ENCODE data around the gene GRIK1. TPM values are rescaled to one million over a fixed set of nuclear protein-coding genes. Genes with fewer than 3 reads are reported as not detected.

The GRIK1 gene
- polyA plus RNA-seq, 1 donor from 2014 or later, result 8.7 TPM

GRCh38 chr21:29509121-29509520, 430.7 kb downstream of the GRIK1 start:
- no peaks in the 10 kb centered on the region for H3K9me2 ChIP-seq (ENCODE audit: insufficient read depth, low read length)
- H3K27me3 ChIP-seq (ENCODE audit: insufficient read depth, low read depth, low read length), result no peaks in the 10 kb centered on the region
- H3K36me3 ChIP-seq (ENCODE audit: insufficient read depth, low read length), result no peaks in the 10 kb centered on the region
- H3K27ac ChIP-seq (ENCODE audit: low read length), result peak overlapping the region; percentile 4
- H3K79me2 ChIP-seq (replicated peaks; ENCODE audit: insufficient read depth, low read length), result no peaks in the 10 kb centered on the region
- TF ChIP-seq EP300 (conservative IDR thresholded peaks at IDR 0.05; ENCODE audit: poor library complexity, severe bottlenecking) (no peak), RAD21 (conservative IDR thresholded peaks at IDR 0.05) (no peak), EZH2 (IDR thresholded peaks at IDR 0.05; ENCODE audit: borderline replicate concordance, insufficient read depth, low read length, poor library complexity, severe bottlenecking) (no peak), REST (IDR thresholded peaks at IDR 0.05; ENCODE audit: borderline replicate concordance) (no peak), MXI1 (conservative IDR thresholded peaks at IDR 0.05; ENCODE audit: poor library complexity, severe bottlenecking) (no peak), SMC3 (conservative IDR thresholded peaks at IDR 0.05; ENCODE audit: poor library complexity) (no peak), POLR2AphosphoS5 (IDR thresholded peaks at IDR 0.05) (no peak), TAF1 (IDR thresholded peaks at IDR 0.05; ENCODE audit: low read depth) (no peak)
- TF ChIP-seq, protein P1, sequence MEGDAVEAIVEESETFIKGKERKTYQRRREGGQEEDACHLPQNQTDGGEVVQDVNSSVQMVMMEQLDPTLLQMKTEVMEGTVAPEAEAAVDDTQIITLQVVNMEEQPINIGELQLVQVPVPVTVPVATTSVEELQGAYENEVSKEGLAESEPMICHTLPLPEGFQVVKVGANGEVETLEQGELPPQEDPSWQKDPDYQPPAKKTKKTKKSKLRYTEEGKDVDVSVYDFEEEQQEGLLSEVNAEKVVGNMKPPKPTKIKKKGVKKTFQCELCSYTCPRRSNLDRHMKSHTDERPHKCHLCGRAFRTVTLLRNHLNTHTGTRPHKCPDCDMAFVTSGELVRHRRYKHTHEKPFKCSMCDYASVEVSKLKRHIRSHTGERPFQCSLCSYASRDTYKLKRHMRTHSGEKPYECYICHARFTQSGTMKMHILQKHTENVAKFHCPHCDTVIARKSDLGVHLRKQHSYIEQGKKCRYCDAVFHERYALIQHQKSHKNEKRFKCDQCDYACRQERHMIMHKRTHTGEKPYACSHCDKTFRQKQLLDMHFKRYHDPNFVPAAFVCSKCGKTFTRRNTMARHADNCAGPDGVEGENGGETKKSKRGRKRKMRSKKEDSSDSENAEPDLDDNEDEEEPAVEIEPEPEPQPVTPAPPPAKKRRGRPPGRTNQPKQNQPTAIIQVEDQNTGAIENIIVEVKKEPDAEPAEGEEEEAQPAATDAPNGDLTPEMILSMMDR (IDR thresholded peaks at IDR 0.05; ENCODE audit: poor library complexity, severe bottlenecking), result no peak
- no peak overlapping the region for H2AFZ ChIP-seq (ENCODE audit: low read depth, low read length)
- H3K9ac ChIP-seq (ENCODE audit: low read length), result no peak overlapping the region
- H3K9me3 ChIP-seq (ENCODE audit: low read length), result no peaks in the 10 kb centered on the region
- H4K20me1 ChIP-seq (ENCODE audit: insufficient read depth), result no peaks in the 10 kb centered on the region
- no peak overlapping the region for H3K4me3 ChIP-seq (ENCODE audit: low read length)
- H3F3A ChIP-seq (ENCODE audit: insufficient read depth, low read length, poor library complexity, severe bottlenecking), result no peaks in the 10 kb centered on the region
- no peak overlapping the region for H3K4me2 ChIP-seq (ENCODE audit: low read length)

- no peak overlapping the region for H3K9ac ChIP-seq (ENCODE audit: low read length)
- no peaks in the 10 kb centered on the region for H3K9me2 ChIP-seq (ENCODE audit: insufficient read depth, low read length)
- H3K4me3 ChIP-seq (ENCODE audit: low read length), result peak overlapping the region; percentile 1
- peak overlapping the region; percentile 50 for H3K27ac ChIP-seq (ENCODE audit: low read length)
- no peak overlapping the region for H2AFZ ChIP-seq (ENCODE audit: low read depth, low read length)
- no peaks in the 10 kb centered on the region for H3K9me3 ChIP-seq (ENCODE audit: low read length)
- H3K79me2 ChIP-seq (replicated peaks; ENCODE audit: insufficient read depth, low read length), result no peaks in the 10 kb centered on the region
- TF ChIP-seq TAF1 (IDR thresholded peaks at IDR 0.05; ENCODE audit: low read depth) (no peak), RAD21 (conservative IDR thresholded peaks at IDR 0.05) (no peak), POLR2AphosphoS5 (IDR thresholded peaks at IDR 0.05) (peak; percentile 26), REST (IDR thresholded peaks at IDR 0.05; ENCODE audit: borderline replicate concordance) (no peak), SMC3 (conservative IDR thresholded peaks at IDR 0.05; ENCODE audit: poor library complexity) (no peak), EZH2 (IDR thresholded peaks at IDR 0.05; ENCODE audit: borderline replicate concordance, insufficient read depth, low read length, poor library complexity, severe bottlenecking) (no peak), EP300 (conservative IDR thresholded peaks at IDR 0.05; ENCODE audit: poor library complexity, severe bottlenecking) (peak; percentile 36), MXI1 (conservative IDR thresholded peaks at IDR 0.05; ENCODE audit: poor library complexity, severe bottlenecking) (no peak)
- TF ChIP-seq, protein P1 (IDR thresholded peaks at IDR 0.05; ENCODE audit: poor library complexity, severe bottlenecking), result no peak
- H3K27me3 ChIP-seq (ENCODE audit: insufficient read depth, low read depth, low read length), result no peaks in the 10 kb centered on the region
- H3F3A ChIP-seq (ENCODE audit: insufficient read depth, low read length, poor library complexity, severe bottlenecking), result no peaks in the 10 kb centered on the region
- H4K20me1 ChIP-seq (ENCODE audit: insufficient read depth), result no peaks in the 10 kb centered on the region
- no peaks in the 10 kb centered on the region for H3K36me3 ChIP-seq (ENCODE audit: insufficient read depth, low read length)
- H3K4me2 ChIP-seq (ENCODE audit: low read length), result no peak overlapping the region
These were observed 431.5 kb downstream of the GRIK1 start for GRCh38 chr21:29508301-29508700.
